Stimulated activated naive CD8-positive, alpha-beta T cell treated with anti-CD3 and anti-CD28 coated beads, Interleukin-15, Interleukin-2, amounts not matched to agents 100 ng/mL and 50 ng/mL, for 24 hours (primary cell): ENCODE measurements around the gene HEPACAM.

Experiments used
- H3K27ac Mint-ChIP-seq: one replicate; pipeline ENCODE4 v1.8.0; 2021; ENCODE audit warnings: mild to moderate bottlenecking, mixed read lengths
- H3K27me3 Mint-ChIP-seq: one replicate; pipeline ENCODE4 v1.8.0; 2021; ENCODE audit warnings: mixed read lengths
- H3K36me3 Mint-ChIP-seq: one replicate; pipeline ENCODE4 v1.8.0; 2021; ENCODE audit warnings: low read depth, mixed read lengths
- H3K4me1 Mint-ChIP-seq: one replicate; pipeline ENCODE4 v1.8.0; 2021; ENCODE audit warnings: low read depth, mixed read lengths
- H3K4me3 Mint-ChIP-seq: one replicate; pipeline ENCODE4 v1.8.0; 2021; ENCODE audit warnings: mild to moderate bottlenecking, mixed read lengths
- H3K9me3 Mint-ChIP-seq: one replicate; pipeline ENCODE4 v1.8.0; 2021; ENCODE audit warnings: mixed read lengths

HEPACAM gene

DNA sequence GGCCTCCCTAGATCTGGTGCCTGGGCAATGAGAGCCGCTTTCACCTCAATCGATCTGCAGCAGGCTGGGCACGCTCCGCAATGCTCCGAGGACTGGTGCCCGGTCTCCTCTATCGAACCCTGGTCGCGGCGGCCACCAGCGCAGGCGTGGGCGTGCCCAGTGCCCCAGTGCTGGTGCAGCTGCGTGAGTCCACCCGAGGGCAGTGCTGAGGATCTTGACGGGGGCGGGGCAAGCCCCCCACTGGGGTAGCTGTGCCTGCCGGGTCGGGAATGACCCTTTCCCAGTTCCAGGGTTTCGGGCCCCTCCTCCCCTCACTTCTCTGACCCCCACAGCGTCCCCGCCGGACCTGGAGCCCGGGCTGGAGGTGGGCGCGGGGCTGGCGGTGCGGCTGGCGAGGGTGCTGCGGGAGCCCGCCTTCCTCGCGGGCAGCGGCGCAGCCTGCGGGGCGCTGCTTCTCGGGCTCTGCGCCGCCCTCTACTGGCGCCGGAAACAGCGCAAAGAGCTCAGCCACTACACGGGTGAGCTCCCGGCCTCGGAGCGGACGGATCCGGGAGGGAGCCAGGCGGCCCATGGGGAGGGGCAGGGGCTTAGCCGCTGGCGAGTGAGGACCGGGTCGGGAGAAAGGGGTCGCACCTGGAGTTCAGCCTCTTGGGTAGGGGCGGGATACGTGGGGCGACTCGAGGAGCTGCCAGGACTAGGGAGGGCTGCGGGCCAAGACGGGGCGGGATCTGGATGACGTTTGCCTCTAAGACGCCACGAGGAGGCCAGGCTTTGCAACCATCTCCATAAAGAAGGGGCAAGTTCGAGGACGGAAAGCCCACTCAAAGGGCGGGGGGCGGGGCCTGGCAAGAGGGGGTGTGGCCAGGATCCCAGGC lies 59.7 kb downstream of the HEPACAM start:
- peaks cover 33% of the 10 kb centered on the region for H3K27me3 Mint-ChIP-seq
- peak overlapping the region; percentile 82 for H3K27ac Mint-ChIP-seq
- H3K4me3 Mint-ChIP-seq, result peak overlapping the region; percentile 86
- H3K36me3 Mint-ChIP-seq, result no peaks in the 10 kb centered on the region
- H3K9me3 Mint-ChIP-seq, result no peaks in the 10 kb centered on the region
- peaks cover 13% of the 10 kb centered on the region for H3K4me1 Mint-ChIP-seq

DNA sequence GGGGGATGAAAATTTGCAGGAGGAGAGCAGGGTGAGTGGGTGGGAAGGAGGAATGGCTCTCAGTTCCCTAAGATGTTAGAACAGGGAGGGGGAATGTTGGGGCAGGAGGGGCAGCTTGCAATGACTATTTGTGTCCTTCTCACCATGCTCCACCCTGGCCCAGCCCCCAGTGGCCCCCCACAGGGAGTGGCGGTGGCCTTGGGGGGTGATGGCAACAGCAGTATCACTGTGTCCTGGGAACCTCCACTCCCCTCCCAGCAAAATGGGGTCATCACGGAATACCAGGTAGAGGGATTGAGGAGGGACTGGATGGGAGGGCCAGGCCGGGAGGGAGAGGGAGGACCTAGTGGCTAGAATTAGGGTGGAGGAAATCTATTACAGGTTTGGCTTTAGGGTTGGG lies 60.4 kb downstream of the HEPACAM start:
- no peak overlapping the region for H3K27ac Mint-ChIP-seq
- peaks cover 39% of the 10 kb centered on the region for H3K27me3 Mint-ChIP-seq
- no peaks in the 10 kb centered on the region for H3K9me3 Mint-ChIP-seq
- peak overlapping the region; percentile 60 for H3K4me3 Mint-ChIP-seq
- H3K36me3 Mint-ChIP-seq, result no peaks in the 10 kb centered on the region
- peaks cover 13% of the 10 kb centered on the region for H3K4me1 Mint-ChIP-seq

DNA sequence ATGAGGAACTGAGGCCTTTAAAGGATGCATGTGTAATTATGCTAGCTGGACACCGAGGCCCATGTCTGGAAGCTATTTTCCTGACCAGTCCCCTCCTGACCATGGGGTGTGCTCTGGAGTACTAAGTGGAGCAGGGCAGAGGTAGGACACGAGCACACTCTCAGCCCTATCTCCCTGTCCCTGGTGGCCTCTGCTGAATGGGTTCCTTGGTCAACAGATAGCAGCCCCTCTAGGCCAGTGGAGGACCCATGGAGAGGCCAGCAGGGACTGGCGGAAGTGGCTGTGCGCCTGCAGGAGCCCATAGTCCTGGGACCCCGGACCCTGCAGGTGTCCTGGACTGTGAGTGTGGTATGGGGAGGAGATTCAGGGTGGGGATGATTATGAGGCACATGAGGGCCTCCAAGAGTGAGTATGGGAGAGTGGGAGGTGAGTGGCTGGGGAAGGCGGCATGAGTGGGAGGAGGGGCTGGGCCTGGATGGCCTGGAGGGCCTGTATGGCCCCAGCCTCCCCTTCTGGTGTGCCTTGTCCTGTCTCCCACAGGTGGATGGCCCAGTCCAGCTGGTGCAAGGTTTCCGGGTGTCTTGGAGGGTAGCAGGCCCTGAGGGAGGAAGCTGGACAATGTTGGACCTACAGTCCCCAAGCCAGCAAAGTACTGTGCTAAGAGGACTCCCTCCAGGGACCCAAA lies 61.1 kb downstream of the HEPACAM start:
- Mint-ChIP-seq H3K9me3 (no peaks in the 10 kb centered on the region), H3K4me3 (no peak overlapping the region), H3K4me1 (peaks cover 13% of the 10 kb centered on the region), H3K27me3 (peaks cover 46% of the 10 kb centered on the region), H3K27ac (no peak overlapping the region), H3K36me3 (no peaks in the 10 kb centered on the region)

DNA sequence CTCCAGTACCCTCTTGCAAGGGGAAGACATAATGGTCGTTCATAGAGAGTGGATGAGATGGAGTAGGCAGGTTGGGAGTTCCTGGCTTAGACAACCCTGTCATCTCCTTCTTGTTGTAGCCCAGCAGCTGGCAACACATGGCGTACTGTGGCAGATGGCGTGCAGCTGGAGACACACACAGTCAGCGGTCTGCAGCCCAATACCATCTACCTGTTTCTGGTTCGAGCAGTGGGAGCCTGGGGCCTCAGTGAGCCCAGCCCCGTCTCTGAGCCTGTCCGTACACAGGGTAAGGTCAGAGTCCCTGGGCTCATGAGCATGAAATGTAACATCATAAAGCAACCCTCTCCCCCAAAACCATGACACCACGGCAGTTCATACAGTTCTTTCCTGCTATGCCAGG lies 61.9 kb downstream of the HEPACAM start:
- Mint-ChIP-seq H3K4me3 (no peak overlapping the region), H3K27ac (no peak overlapping the region), H3K27me3 (peaks cover 54% of the 10 kb centered on the region), H3K9me3 (no peaks in the 10 kb centered on the region), H3K36me3 (no peaks in the 10 kb centered on the region), H3K4me1 (peaks cover 14% of the 10 kb centered on the region)

DNA sequence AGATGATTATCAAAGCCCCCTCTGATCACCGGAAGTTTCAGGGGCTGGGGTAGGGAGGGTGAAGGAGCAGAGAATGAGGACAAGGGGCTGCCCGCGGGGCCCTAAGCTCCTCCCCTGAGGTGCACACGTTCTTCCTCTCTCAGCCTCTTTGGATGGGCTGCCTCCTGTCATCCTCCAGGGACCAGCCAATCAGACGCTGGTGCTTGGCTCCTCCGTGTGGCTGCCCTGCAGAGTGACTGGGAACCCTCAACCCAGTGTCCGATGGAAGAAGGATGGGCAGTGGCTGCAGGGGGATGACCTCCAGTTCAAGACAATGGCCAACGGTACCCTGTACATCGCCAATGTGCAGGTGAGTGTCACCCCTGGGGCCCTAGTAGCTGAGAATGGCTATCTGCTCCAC lies 63.1 kb downstream of the HEPACAM start:
- Mint-ChIP-seq H3K36me3 (no peaks in the 10 kb centered on the region), H3K27me3 (peaks cover 66% of the 10 kb centered on the region), H3K4me3 (no peak overlapping the region)

DNA sequence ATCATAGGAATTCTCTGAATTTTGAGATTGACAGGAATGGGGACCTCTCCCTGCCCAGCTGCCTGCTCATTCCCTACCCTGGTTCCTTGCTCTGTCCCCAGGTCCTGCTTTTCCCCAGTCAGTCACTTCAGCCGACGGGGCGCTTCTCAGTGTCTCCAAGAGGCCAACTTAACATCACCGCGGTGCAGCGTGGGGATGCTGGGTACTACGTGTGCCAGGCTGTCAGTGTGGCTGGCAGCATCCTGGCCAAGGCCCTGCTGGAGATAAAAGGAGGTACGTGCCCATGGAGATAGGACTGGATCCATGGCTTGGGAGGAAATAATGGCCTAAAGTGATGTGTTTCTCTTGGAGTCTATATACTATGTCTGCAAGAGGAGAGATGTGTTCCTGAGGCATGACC lies 63.6 kb downstream of the HEPACAM start:
- no peak overlapping the region for H3K27ac Mint-ChIP-seq
- H3K9me3 Mint-ChIP-seq, result no peaks in the 10 kb centered on the region
- H3K27me3 Mint-ChIP-seq, result peaks cover 71% of the 10 kb centered on the region
- no peak overlapping the region for H3K4me3 Mint-ChIP-seq
- no peaks in the 10 kb centered on the region for H3K36me3 Mint-ChIP-seq
- H3K4me1 Mint-ChIP-seq, result peaks cover 17% of the 10 kb centered on the region

More for the DNA sequence above, 63.1 kb downstream of the HEPACAM start:
- no peak overlapping the region for H3K27ac Mint-ChIP-seq
- H3K9me3 Mint-ChIP-seq, result no peaks in the 10 kb centered on the region
- H3K4me1 Mint-ChIP-seq, result peaks cover 21% of the 10 kb centered on the region

DNA sequence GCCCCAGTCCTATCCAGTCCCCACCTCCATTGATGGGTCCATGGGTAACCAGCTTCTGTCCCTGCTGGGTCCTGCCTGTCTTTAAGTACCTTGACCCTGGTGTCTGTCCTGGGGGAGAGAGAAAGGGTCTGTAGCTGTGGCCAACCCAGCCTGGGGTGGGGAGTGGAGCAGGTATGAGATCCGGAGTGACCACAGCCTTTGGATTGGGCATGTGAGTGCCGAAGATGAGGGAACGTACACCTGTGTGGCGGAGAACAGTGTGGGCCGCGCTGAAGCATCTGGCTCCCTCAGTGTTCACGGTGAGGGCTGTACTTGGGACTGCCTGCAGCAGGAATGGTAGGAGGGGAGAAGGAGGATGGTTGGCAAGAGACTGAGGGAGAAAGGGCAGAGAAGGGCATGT lies 65.4 kb downstream of the HEPACAM start:
- Mint-ChIP-seq H3K9me3 (no peaks in the 10 kb centered on the region), H3K36me3 (no peaks in the 10 kb centered on the region), H3K4me3 (no peak overlapping the region), H3K27me3 (peaks cover 79% of the 10 kb centered on the region), H3K27ac (no peak overlapping the region), H3K4me1 (peaks cover 23% of the 10 kb centered on the region)

DNA sequence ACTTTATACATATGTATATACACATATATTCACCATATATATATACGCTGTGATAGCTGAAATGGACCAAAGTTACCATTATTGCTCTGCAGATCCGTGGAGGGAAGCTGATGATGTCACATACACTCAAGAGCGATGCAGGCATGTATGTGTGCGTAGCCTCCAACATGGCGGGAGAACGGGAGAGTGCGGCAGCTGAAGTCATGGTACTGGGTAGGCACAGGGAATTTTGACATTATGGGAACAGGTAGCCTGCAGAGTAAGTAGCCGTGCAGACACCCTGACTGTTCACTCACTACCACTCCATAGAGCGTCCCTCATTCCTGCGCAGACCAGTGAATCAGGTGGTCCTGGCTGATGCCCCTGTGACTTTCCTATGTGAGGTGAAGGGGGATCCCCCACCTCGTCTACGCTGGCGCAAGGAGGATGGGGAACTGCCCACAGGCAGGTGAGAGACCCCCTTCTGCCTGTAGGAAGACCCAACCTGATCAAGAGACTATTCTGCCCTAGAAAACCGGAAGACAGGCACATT lies 65.9 kb downstream of the HEPACAM start:
- Mint-ChIP-seq H3K27ac (no peak overlapping the region), H3K4me3 (no peak overlapping the region), H3K27me3 (peaks cover 79% of the 10 kb centered on the region), H3K36me3 (no peaks in the 10 kb centered on the region), H3K4me1 (peaks cover 23% of the 10 kb centered on the region), H3K9me3 (no peaks in the 10 kb centered on the region)

DNA sequence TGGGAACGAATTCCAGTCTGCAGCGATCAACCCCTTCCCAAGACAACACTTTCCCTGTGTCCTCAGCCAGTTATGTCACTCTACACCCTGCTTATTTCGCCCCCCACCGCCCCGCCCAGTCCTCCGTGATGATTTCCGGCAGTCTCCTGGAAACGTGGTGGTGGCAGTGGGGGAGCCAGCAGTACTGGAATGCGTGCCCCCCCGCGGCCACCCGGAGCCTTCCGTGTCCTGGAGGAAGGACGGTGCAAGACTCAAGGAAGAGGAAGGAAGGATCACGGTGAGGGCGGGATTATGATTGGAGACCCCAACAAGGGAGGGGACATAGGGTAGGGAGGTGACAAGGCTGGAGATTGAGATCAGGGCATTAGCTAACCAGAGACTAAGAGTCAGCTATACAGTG lies 66.5 kb downstream of the HEPACAM start:
- H3K4me3 Mint-ChIP-seq, result no peak overlapping the region
- H3K9me3 Mint-ChIP-seq, result no peaks in the 10 kb centered on the region
- peaks cover 85% of the 10 kb centered on the region for H3K27me3 Mint-ChIP-seq
- H3K36me3 Mint-ChIP-seq, result no peaks in the 10 kb centered on the region
- peaks cover 23% of the 10 kb centered on the region for H3K4me1 Mint-ChIP-seq
- no peak overlapping the region for H3K27ac Mint-ChIP-seq
